ENCODE data around the gene GSTT2.
"Not testable (repeated sequence)": the region's sequence is repeated elsewhere in the genome, so short reads cannot be mapped to it uniquely, and the experiment has no call there.

GRCh38 chr22:23961084-23961771, 18.7 kb upstream of the GSTT2 start, which contains the start of gene GSTT2B:
- not testable (repeated sequence) for TF ChIP-seq CTCF, POLR2A (IDR thresholded peaks at IDR 0.05)

Measured in right lobe of liver (tissue), 4 donors.